ENCODE data around the gene AUTS2. TPM values are rescaled to one million over a fixed set of nuclear protein-coding genes. Genes with fewer than 3 reads are reported as not detected.

Gene AUTS2
- total RNA-seq, 1 experiment from 2014 or later: 2.5 TPM

GRCh38 chr7:69625238-69625637 is 27.0 kb downstream of the AUTS2 start:
- Histone ChIP-seq H3K4me3 (ENCODE audit: low read depth in 2 of 2, low read length in 2 of 2) (no peak overlapping the region), H3K9me3 (ENCODE audit: control insufficient read depth, insufficient read depth, low read depth, low read length) (no peaks in the 10 kb centered on the region), H3K4me1 (ENCODE audit: control insufficient read depth, insufficient read depth, low read length) (no peaks in the 10 kb centered on the region), H3K36me3 (ENCODE audit: control insufficient read depth, insufficient read depth, low read length) (no peaks in the 10 kb centered on the region), H3K27ac (ENCODE audit: low read length) (no peak overlapping the region), H3K27me3 (ENCODE audit: control insufficient read depth, insufficient read depth, low read length) (no peaks in the 10 kb centered on the region)
- ChIA-PET POLR2A (no interaction called here), CTCF (no interaction called here)
- in situ Hi-C loops (cut with HindIII; ENCODE audit: low pct_unique_long_range_greater_than_20kb, low sequenced_read_pairs) (no loop called here), intact Hi-C loops (cut with micrococcal nuclease; ENCODE audit: unreplicated experiment) (no loop called here)
- ATAC-seq (no peak), DNase-seq (ENCODE audit: low read depth, low spot score) (no peak)
- TF ChIP-seq POLR2AphosphoS5 (IDR thresholded peaks at IDR 0.05; ENCODE audit: low read depth, low read length): no peak
- TF ChIP-seq TCF7L2 (IDR thresholded peaks at IDR 0.05; ENCODE audit: low read depth, low read length): no peak
- no peak for TF ChIP-seq SIN3A (IDR thresholded peaks at IDR 0.05; ENCODE audit: borderline replicate concordance, insufficient read depth, low read depth, low read length)
- TF ChIP-seq CTCF (IDR thresholded peaks at IDR 0.05): no peak
- BruUV-seq (replicated peaks): no TSS peak

- H3K4me3 ChIP-seq (ENCODE audit: low read depth in 2 of 2, low read length in 2 of 2): no peak overlapping the region
- intact Hi-C loops (cut with micrococcal nuclease; ENCODE audit: unreplicated experiment): no loop called here
- ATAC-seq: no peak
- BruUV-seq (replicated peaks): no TSS peak
- no peaks in the 10 kb centered on the region for H3K9me3 ChIP-seq (ENCODE audit: control insufficient read depth, insufficient read depth, low read depth, low read length)
- no peak for DNase-seq (ENCODE audit: low read depth, low spot score)
- no peaks in the 10 kb centered on the region for H3K36me3 ChIP-seq (ENCODE audit: control insufficient read depth, insufficient read depth, low read length)
- ChIA-PET CTCF (no interaction called here), POLR2A (no interaction called here)
- H3K27me3 ChIP-seq (ENCODE audit: control insufficient read depth, insufficient read depth, low read length): no peaks in the 10 kb centered on the region
- no peak for TF ChIP-seq TCF7L2 (IDR thresholded peaks at IDR 0.05; ENCODE audit: low read depth, low read length)
- no peak for TF ChIP-seq CTCF (IDR thresholded peaks at IDR 0.05)
- no peak for TF ChIP-seq REST (IDR thresholded peaks at IDR 0.05; ENCODE audit: insufficient read depth in 1 of 2, low read depth in 2 of 2, low read length in 1 of 2)
- TF ChIP-seq SIN3A (IDR thresholded peaks at IDR 0.05; ENCODE audit: borderline replicate concordance, insufficient read depth, low read depth, low read length): no peak
- TF ChIP-seq POLR2AphosphoS5 (IDR thresholded peaks at IDR 0.05; ENCODE audit: low read depth, low read length): no peak
- H3K27ac ChIP-seq (ENCODE audit: low read length): no peak overlapping the region
- in situ Hi-C loops (cut with HindIII; ENCODE audit: low pct_unique_long_range_greater_than_20kb, low sequenced_read_pairs): no loop called here
- no peaks in the 10 kb centered on the region for H3K4me1 ChIP-seq (ENCODE audit: control insufficient read depth, insufficient read depth, low read length)
Observed at GRCh38 chr7:69625798-69626197, 27.5 kb downstream of the AUTS2 start.

All from Panc1 (cell line).